ENCODE data around the gene FRMD4B. TPM values are rescaled to one million over a fixed set of nuclear protein-coding genes. Genes with fewer than 3 reads are reported as not detected.
A peak's percentile ranks its signal among the peaks of the same experiment; 100 is the strongest.
"Not testable (repeated sequence)": the region's sequence is repeated elsewhere in the genome, so short reads cannot be mapped to it uniquely, and the experiment has no call there.

Gene FRMD4B
- total RNA-seq, 1 donor from 2014 or later: 29.4 TPM

- DNase-seq (ENCODE audit: low spot score): no peak
These were observed 101.8 kb downstream of the FRMD4B start for GRCh38 chr3:69283913-69284611.

- DNase-seq (ENCODE audit: low spot score): no peak
These were observed 102.4 kb downstream of the FRMD4B start for GRCh38 chr3:69283496-69283895.

GRCh38 chr3:69282181-69282580 is 103.7 kb downstream of the FRMD4B start:
- peak; percentile 57 for DNase-seq (ENCODE audit: low spot score)

- DNase-seq (ENCODE audit: low spot score): not testable (repeated sequence)
These were observed 108.5 kb downstream of the FRMD4B start for GRCh38 chr3:69277403-69277802.

GRCh38 chr3:69276884-69277283 is 109.0 kb downstream of the FRMD4B start:
- DNase-seq (ENCODE audit: low spot score): no peak

GRCh38 chr3:69276191-69276590 is 109.7 kb downstream of the FRMD4B start:
- not testable (repeated sequence) for DNase-seq (ENCODE audit: low spot score)

GRCh38 chr3:69273896-69274295 is 112.0 kb downstream of the FRMD4B start:
- DNase-seq (ENCODE audit: low spot score): peak; percentile 44

GRCh38 chr3:69272556-69272955 is 113.3 kb downstream of the FRMD4B start:
- peak; percentile 85 for DNase-seq (ENCODE audit: low spot score)

GRCh38 chr3:69271098-69271497 is 114.8 kb downstream of the FRMD4B start:
- DNase-seq (ENCODE audit: low spot score): no peak

- no peak for DNase-seq (ENCODE audit: low spot score)
These were observed 119.3 kb downstream of the FRMD4B start for GRCh38 chr3:69266585-69266984.

GRCh38 chr3:69266071-69266470 is 119.8 kb downstream of the FRMD4B start:
- DNase-seq (ENCODE audit: low spot score): not testable (repeated sequence)

GRCh38 chr3:69260843-69261405 is 125.0 kb downstream of the FRMD4B start:
- not testable (repeated sequence) for DNase-seq (ENCODE audit: low spot score)

GRCh38 chr3:69260216-69260787 is 125.6 kb downstream of the FRMD4B start:
- no peak for DNase-seq (ENCODE audit: low spot score)

GRCh38 chr3:69259125-69259524 is 126.8 kb downstream of the FRMD4B start:
- no peak for DNase-seq (ENCODE audit: low spot score)

GRCh38 chr3:69255928-69256327 is 130.0 kb downstream of the FRMD4B start:
- DNase-seq (ENCODE audit: low spot score): no peak

- no peak for DNase-seq (ENCODE audit: low spot score)
These were observed 131.5 kb downstream of the FRMD4B start for GRCh38 chr3:69254351-69254750.

- no peak for DNase-seq (ENCODE audit: low spot score)
These were observed 133.3 kb downstream of the FRMD4B start for GRCh38 chr3:69252631-69253030.

GRCh38 chr3:69252141-69252540 is 133.7 kb downstream of the FRMD4B start:
- no peak for DNase-seq (ENCODE audit: low spot score)

- DNase-seq (ENCODE audit: low spot score): peak; percentile 70
These were observed 134.6 kb downstream of the FRMD4B start for GRCh38 chr3:69251078-69251805.

GRCh38 chr3:69250014-69250413 is 135.9 kb downstream of the FRMD4B start:
- peak; percentile 77 for DNase-seq (ENCODE audit: low spot score)

GRCh38 chr3:69249001-69249400 is 136.9 kb downstream of the FRMD4B start:
- no peak for DNase-seq (ENCODE audit: low spot score)

- DNase-seq (ENCODE audit: low spot score): no peak
These were observed 137.5 kb downstream of the FRMD4B start for GRCh38 chr3:69248436-69248835.

Measured in umbilical cord (tissue), 2 donors.